ENCODE data around the gene KIRREL3.

Gene KIRREL3

DNA sequence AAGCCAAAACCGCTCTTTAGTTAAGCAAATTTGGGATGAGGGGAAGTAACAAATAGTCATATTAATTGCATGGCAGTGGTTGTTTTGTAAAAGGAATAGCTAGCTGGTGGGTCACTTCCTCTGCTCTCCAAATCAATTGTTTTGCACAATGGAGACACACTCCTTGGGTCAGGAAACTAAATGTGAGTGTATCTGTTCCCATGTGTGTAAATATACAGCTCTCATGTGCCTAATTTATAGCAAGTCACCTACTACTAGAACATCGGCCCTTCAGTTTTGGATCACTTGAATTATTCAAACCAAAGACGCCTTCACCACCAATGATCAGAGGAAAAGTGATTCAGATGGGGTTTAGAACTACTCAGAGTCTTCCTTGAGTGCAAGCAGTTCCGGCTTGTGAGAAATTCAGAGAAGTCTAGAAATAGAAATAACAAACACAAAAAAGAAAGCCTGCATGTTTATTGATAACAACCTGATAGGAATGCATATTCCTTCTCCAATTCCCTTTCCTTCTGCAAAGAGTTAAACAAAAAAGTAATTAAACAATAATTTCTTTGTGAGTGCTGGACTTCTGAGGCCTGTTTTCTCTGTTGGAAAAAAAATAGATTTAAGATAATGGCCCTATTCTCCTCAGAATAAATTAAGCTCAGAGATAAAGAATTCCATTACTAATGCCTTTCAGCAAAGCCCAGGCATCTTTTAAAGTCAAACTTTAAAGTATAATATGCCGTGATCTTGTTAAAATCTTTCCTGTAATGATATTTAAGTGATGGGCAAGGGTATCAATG is 100.4 kb downstream of the KIRREL3 start:
- no peak for DNase-seq (ENCODE audit: low read depth, low spot score)
- ChIA-PET CTCF (interaction anchor here (0.8 to 1.0 kb wide), 2 partner anchors 8 to 91 kb away, joined by 3 read pairs; no protein-coding TSS in a partner anchor), POLR2A (no interaction called here)
- TF ChIP-seq, protein P1, sequence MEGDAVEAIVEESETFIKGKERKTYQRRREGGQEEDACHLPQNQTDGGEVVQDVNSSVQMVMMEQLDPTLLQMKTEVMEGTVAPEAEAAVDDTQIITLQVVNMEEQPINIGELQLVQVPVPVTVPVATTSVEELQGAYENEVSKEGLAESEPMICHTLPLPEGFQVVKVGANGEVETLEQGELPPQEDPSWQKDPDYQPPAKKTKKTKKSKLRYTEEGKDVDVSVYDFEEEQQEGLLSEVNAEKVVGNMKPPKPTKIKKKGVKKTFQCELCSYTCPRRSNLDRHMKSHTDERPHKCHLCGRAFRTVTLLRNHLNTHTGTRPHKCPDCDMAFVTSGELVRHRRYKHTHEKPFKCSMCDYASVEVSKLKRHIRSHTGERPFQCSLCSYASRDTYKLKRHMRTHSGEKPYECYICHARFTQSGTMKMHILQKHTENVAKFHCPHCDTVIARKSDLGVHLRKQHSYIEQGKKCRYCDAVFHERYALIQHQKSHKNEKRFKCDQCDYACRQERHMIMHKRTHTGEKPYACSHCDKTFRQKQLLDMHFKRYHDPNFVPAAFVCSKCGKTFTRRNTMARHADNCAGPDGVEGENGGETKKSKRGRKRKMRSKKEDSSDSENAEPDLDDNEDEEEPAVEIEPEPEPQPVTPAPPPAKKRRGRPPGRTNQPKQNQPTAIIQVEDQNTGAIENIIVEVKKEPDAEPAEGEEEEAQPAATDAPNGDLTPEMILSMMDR (IDR thresholded peaks at IDR 0.05; ENCODE audit: insufficient read depth, low read length, missing control alignments), result no peak
- no peak overlapping the region for H3K4me3 ChIP-seq (ENCODE audit: low read depth, low read length)

DNA sequence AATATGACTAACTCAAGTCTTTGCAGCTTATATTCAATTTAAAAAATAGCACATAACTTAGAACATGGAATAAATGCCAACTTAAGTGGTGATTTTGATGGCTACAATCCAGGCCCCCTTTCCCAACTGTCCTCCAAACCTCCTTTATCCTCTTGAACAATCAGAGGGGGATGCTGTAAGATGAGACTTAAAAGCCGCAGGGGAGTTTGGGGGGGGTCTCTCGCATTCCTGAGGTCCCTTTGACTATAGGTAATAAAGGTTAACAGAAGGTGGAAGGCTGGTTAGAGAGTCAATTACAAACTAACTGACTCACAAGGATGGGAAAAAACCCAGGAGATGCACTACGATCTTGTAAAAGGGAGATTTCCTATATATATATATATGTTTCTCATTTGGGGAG is 101.8 kb downstream of the KIRREL3 start:
- no peak overlapping the region for H3K4me3 ChIP-seq (ENCODE audit: low read depth, low read length)
- no peak for DNase-seq (ENCODE audit: low read depth, low spot score)
- CTCF ChIA-PET, result no interaction called here
- POLR2A ChIA-PET, result no interaction called here
- TF ChIP-seq, protein P1 (IDR thresholded peaks at IDR 0.05; ENCODE audit: insufficient read depth, low read length, missing control alignments), result no peak

DNA sequence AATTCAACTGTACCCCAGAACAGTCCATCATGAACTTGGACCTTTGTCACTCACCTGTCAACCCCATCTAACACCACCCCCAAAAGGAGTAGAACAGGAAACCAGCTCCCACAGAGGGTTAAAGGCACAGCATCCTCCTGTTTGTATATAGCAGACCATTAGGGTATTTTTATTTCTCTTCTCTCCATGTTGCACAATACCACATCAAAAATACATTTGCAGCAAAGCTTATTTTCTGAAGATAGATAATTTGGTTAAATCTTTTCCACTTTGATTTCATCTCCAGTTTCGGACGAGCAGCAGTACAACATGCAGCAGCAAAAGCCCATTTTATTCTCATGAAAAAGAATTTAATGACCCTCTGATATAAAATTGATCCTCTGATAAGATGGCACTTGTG is 103.1 kb downstream of the KIRREL3 start:
- CTCF ChIA-PET, result no interaction called here
- POLR2A ChIA-PET, result no interaction called here

DNA sequence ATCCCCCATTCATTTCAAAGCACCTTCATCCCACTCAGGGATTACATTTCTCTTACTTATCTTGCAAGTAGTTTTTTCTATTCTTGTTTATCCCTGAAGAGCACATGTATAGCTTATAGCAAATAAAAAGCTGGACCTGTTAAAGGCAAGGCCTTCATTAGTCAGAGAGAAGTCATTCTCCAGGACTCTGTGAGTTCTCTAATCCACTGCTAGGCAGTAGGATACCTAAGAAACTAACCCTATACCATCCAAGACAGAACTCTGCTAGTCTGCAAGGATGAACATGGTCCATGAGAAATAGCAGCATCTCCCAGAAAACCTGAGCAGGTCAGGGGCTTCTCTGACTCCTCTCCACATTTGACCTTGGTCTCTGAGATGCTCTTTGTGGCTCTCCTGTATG is 104.5 kb downstream of the KIRREL3 start:
- TF ChIP-seq, protein P1 (IDR thresholded peaks at IDR 0.05; ENCODE audit: insufficient read depth, low read length, missing control alignments), result no peak
- DNase-seq (ENCODE audit: low read depth, low spot score), result no peak
- ChIA-PET POLR2A (no interaction called here), CTCF (interaction anchor here (1.4 kb wide), 1 partner anchor 94 kb away, joined by 4 read pairs; no protein-coding TSS in a partner anchor)
- no peak overlapping the region for H3K4me3 ChIP-seq (ENCODE audit: low read depth, low read length)

More for the DNA sequence above, 103.1 kb downstream of the KIRREL3 start:
- TF ChIP-seq, protein P1 (IDR thresholded peaks at IDR 0.05; ENCODE audit: insufficient read depth, low read length, missing control alignments), result no peak
- DNase-seq (ENCODE audit: low read depth, low spot score), result no peak
- no peak overlapping the region for H3K4me3 ChIP-seq (ENCODE audit: low read depth, low read length)

DNA sequence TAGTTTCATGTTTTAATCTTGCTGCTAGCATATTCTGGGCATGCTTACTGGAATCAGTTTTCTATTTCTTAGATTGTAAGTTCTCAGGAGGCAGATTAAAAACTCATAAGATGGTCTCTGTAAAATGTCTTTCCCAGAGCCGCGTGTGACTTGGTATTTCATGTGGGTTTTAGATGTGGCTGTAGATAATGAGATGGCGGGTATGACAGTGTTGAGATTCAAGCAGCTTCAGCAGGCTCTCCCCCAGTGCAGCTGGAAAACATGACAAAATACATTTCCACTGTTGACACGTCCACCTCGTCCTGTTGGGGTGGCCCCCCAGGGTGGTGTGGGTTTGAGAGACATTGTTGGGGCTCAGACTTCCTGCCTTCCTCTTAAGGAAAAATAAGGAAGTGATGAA is 106.8 kb downstream of the KIRREL3 start:
- POLR2A ChIA-PET, result no interaction called here
- no peak overlapping the region for H3K4me3 ChIP-seq (ENCODE audit: low read depth, low read length)
- no peak for DNase-seq (ENCODE audit: low read depth, low spot score)
- CTCF ChIA-PET, result interaction anchor here (0.8 kb wide), 1 partner anchor 32 kb away, joined by 3 read pairs; no protein-coding TSS in a partner anchor
- TF ChIP-seq, protein P1 (IDR thresholded peaks at IDR 0.05; ENCODE audit: insufficient read depth, low read length, missing control alignments), result no peak

DNA sequence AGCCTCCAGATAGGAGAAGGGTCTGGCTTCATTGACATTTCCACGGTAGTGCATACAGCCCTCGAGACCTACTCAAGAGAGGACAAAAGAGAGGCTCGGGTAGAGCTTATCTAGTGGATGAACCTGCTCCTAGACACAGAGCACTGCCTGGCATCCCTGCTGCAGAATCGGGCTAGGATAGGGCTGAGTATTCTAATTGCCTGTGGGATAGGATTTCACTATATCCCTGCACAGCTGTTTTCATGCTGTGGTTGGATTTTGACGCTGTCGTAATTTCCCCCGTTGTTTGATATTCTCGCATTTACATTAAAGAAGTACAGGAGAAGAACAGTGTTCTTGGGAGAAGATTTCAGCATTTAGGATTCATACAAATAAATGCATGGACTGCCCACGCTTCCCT is 107.8 kb downstream of the KIRREL3 start:
- TF ChIP-seq, protein P1 (IDR thresholded peaks at IDR 0.05; ENCODE audit: insufficient read depth, low read length, missing control alignments), result no peak
- CTCF ChIA-PET, result interaction anchor here (0.6 kb wide), 1 partner anchor 74 kb away, joined by 3 read pairs; no protein-coding TSS in a partner anchor
- no peak for DNase-seq (ENCODE audit: low read depth, low spot score)
- H3K4me3 ChIP-seq (ENCODE audit: low read depth, low read length), result no peak overlapping the region
- POLR2A ChIA-PET, result no interaction called here
